Bronchus fibroblast of lung (primary cell): Measurements from ENCODE around the gene SH3BP1. TPM values are rescaled to one million over a fixed set of nuclear protein-coding genes. Genes with fewer than 3 reads are reported as not detected.

Experiments used
- total RNA-seq: library from RNA; depleted of rRNA; stranded (reverse); fragments of >200 nt; gene quantifications from 2 replicates; pipeline ENCODE4 v1.2.3, GENCODE V29; 2015

Gene SH3BP1, protein sequence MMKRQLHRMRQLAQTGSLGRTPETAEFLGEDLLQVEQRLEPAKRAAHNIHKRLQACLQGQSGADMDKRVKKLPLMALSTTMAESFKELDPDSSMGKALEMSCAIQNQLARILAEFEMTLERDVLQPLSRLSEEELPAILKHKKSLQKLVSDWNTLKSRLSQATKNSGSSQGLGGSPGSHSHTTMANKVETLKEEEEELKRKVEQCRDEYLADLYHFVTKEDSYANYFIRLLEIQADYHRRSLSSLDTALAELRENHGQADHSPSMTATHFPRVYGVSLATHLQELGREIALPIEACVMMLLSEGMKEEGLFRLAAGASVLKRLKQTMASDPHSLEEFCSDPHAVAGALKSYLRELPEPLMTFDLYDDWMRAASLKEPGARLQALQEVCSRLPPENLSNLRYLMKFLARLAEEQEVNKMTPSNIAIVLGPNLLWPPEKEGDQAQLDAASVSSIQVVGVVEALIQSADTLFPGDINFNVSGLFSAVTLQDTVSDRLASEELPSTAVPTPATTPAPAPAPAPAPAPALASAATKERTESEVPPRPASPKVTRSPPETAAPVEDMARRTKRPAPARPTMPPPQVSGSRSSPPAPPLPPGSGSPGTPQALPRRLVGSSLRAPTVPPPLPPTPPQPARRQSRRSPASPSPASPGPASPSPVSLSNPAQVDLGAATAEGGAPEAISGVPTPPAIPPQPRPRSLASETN
- total RNA-seq: 7.6 and 8.9 TPM in 2 replicates

DNA sequence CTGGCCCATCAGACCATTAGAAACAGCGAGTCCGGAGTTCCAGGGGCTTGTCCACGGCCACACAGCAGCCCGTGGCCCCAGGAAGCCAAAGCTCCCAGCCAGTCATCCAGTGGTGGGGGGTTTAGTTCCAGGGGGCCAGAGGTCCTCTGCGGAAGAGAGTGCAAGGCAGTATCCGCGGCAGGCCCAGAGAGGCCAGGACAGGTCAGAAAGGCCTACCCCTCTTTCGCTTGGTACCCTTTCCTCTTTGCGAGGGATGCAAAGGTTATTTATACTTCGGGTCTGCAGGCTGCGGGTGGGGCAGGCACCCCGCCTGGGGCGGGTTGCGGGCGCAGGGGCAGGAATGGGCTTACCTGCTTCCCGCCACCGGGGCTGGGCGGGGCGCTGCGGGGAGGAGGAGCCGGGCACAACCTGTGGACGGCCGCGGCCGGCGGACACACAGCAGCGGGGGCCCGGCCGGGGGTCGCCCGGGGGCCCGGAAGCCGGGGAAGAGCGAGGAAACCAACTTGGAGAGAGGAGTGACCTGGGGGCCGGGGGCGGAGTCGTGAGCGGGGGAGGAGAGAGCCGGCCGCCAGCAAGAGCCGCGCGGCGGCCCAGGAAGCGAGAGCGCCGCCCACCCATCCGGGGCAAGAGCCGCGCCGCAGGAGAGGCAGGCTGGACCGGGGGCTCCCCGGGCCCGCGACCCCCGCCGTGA is at the start of gene SH3BP1:
SH3BP1 (plus strand) TSS at position 600 of the 691 bp plus-strand sequence. CDS start 119 bp downstream, outside the sequence.

GRCh38 chr22:37608477-37609239 is 30.8 kb upstream of the SH3BP1 start, which contains the start of gene GGA1:
GGA1 (plus strand) TSS chr22:37608834; CDS start chr22:37608861, 27 bp downstream.

DNA sequence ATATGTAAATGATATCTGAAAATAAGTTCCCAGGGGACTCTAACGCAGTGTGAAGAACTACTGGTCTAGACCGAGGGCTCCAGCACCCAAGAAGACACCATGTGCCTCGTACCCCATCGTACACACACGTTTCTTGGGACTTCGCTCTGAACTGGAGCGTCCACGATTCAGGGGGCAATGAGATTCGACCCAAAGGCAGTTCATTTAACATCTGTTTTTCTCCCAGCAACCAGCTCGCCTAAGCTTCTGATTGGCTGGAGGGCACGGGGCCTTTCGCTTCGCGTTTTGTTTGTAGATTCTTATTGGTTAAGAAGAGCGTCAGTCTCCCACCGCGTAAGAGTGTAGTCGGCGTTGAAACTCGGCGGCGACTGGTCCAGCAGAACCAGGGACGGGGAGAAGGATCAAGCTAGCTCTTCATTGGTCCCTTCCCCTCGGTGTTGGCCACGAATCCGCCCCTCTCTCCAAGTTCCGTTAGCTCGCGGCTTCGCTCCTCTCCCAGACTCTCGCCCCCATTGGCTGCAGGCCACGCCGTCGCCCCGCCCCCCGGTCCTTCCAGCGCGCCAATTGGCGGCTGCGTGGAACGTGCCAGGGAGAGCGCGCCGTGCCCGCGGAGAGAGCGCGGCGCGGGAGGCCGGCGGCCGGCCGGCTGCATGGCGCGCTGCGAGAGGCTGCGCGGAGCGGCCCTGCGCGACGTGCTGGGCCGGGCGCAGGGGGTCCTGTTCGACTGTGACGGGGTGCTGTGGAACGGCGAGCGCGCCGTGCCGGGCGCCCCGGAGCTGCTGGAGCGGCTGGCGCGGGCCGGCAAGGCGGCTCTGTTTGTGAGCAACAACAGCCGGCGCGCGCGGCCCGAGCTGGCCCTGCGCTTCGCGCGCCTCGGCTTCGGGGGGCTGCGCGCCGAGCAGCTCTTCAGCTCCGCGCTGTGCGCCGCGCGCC is 18.9 kb downstream of the SH3BP1 start, which contains the start of gene PDXP:
PDXP (plus strand) TSS at position 591 of the 933 bp plus-strand sequence; CDS start at position 651, 60 bp downstream.

GRCh38 chr22:37674951-37675929 is 35.8 kb downstream of the SH3BP1 start, which contains the start of gene LGALS1:
LGALS1 (plus strand) TSS chr22:37675636; CDS start chr22:37675703, 67 bp downstream.

GRCh38 chr22:37686002-37686982 is 46.8 kb downstream of the SH3BP1 start, which contains the start of gene NOL12:
NOL12 (plus strand) TSS chr22:37686343; CDS start chr22:37686393, 50 bp downstream.

GRCh38 chr22:37696657-37697537 is 57.4 kb downstream of the SH3BP1 start, which contains the start of gene TRIOBP:
TRIOBP (plus strand) TSS chr22:37697048; CDS start chr22:37701366, 4,318 bp downstream.

Other genes with a start within 250 kb of the SH3BP1 start
- 1.3 TPM in 2 replicates for gene ELFN2, start 212.2 kb upstream of the SH3BP1 start, total RNA-seq
- 0.15 TPM in 1 of 2 replicates, not detected in the other for gene MFNG, start 153.3 kb upstream of the SH3BP1 start, total RNA-seq
- gene CARD10, start 120.3 kb upstream of the SH3BP1 start, total RNA-seq: 6.4 and 8.9 TPM in 2 replicates
- gene CDC42EP1, start 79.2 kb upstream of the SH3BP1 start, total RNA-seq: 70.0 and 73.6 TPM in 2 replicates
- not detected in 2 replicates for gene LGALS2, start 59.6 kb upstream of the SH3BP1 start, total RNA-seq
- 34.6 and 36.3 TPM in 2 replicates for gene GGA1, start 30.8 kb upstream of the SH3BP1 start, total RNA-seq
- 14.1 and 14.9 TPM in 2 replicates for gene PDXP, start 19.1 kb downstream of the SH3BP1 start, total RNA-seq
- 7,222 and 8,728 TPM in 2 replicates for gene LGALS1, start 36.0 kb downstream of the SH3BP1 start, total RNA-seq
- gene NOL12, start 46.7 kb downstream of the SH3BP1 start, total RNA-seq: 48.6 and 61.5 TPM in 2 replicates
- gene TRIOBP, start 57.4 kb downstream of the SH3BP1 start, total RNA-seq: 85.7 and 87.7 TPM in 2 replicates
- gene GCAT, start 168.3 kb downstream of the SH3BP1 start, total RNA-seq: 35.2 and 44.4 TPM in 2 replicates
- not detected in 2 replicates for gene GALR3, start 183.7 kb downstream of the SH3BP1 start, total RNA-seq
- 28.5 and 31.4 TPM in 2 replicates for gene ANKRD54, start 204.7 kb downstream of the SH3BP1 start, total RNA-seq
- gene EIF3L, start 209.8 kb downstream of the SH3BP1 start, total RNA-seq: 337 and 409 TPM in 2 replicates